Gastroesophageal sphincter (tissue), 3 donors: ENCODE measurements around the gene FNIP2.

ENCODE experiments used
- CTCF ChIP-seq, 4 experiments: fragments of 200-600 bp in 2 of 4; fragments of 450-650 bp in 2 of 4; sonication (generic) in 1 of 4; IDR thresholded peaks; one replicate each; pipeline ENCODE4 v1.5.1; 2017 to 2019; ENCODE audit warnings: antibody characterized with exemption in 4 of 4, mild to moderate bottlenecking in 2 of 4, moderate library complexity in 2 of 4
- POLR2AphosphoS5 ChIP-seq: sonication (generic); formaldehyde crosslinking; IDR thresholded peaks from one replicate; pipeline ENCODE4 v1.6.1; 2017; ENCODE audit warnings: antibody characterized with exemption

GRCh38 chr4:158933236-158933635, 164.4 kb downstream of the FNIP2 start:
- TF ChIP-seq CTCF (IDR thresholded peaks at IDR 0.05) (no peak), POLR2AphosphoS5 (no peak)
